GM19324 (cell line): ENCODE results near the gene PDLIM7.

Experiments used
- ATAC-seq: cut with Tn5 transposase; IDR thresholded peaks from one replicate; pipeline ENCODE4 v1.9.1; 2021; ENCODE audit warnings: mild to moderate bottlenecking, moderate library complexity; ENCODE audit not compliant: unreplicated experiment, low FRiP score

The PDLIM7 gene

DNA sequence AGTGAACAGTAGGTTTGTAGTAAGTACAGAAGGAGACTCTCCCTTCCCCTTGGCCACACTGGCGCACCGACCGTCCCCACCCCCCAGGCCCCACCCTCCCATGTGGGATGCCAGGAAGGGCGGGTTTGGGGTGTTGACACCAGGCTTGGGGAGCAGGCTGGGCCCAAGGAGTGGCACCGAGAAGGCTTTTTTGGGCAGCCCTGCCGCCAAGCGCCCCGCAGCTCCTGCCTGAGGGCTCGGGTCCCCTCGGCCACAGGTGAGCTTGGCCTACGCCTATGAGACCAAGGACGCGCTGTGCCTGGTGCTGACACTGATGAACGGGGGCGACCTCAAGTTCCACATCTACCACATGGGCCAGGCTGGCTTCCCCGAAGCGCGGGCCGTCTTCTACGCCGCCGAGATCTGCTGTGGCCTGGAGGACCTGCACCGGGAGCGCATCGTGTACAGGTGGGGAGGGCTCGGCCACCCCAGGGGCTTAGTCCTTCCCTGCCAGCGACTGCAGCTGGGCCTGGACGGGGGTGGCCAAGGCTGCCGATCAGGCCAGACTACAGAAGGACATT is 63.7 kb downstream of the PDLIM7 start:
- no peak for ATAC-seq
